HCT116 (cell line): ENCODE results near the gene CD69. TPM values are rescaled to one million over a fixed set of nuclear protein-coding genes. Genes with fewer than 3 reads are reported as not detected.

Experiments used
- ATAC-seq: fragments of 200-7000 bp; cut with Tn5 transposase; 2 replicates; pipeline ENCODE4 v1.9.1; 2020; ENCODE audit warnings: mild to moderate bottlenecking, moderate library complexity
- BruUV-seq: library from RNA; stranded (reverse); fragments of 400-500 nt; replicated peaks from 2 replicates; lab custom pipeline; 2021; lab: Mats Ljungman, UMichigan
- CTCF ChIA-PET: fragments of 300-600 bp; sonication (Branson Sonifier 250); formaldehyde crosslinking; loops from one replicate; lab custom pipeline; 2021; ENCODE audit warnings: antibody characterized with exemption; lab: Charles Lee
- POLR2A ChIA-PET: fragments of 300-600, 350-600 bp; sonication (Branson Sonifier 250); formaldehyde crosslinking; loops from one replicate; lab custom pipeline; 2021; ENCODE audit warnings: antibody characterized with exemption; lab: Charles Lee
- RAD21 ChIA-PET, 2 experiments: fragments of 300-600 bp; sonication (Branson Sonifier 250); formaldehyde crosslinking; loops; one replicate each; lab custom pipeline; 2023; ENCODE audit warnings: low total read pairs in 2 of 2; ENCODE audit not compliant: uncharacterized antibody in 2 of 2, unreplicated experiment in 2 of 2, low non-redundant PET in 1 of 2; lab: Charles Lee
- DNase-seq: peaks from one replicate; pipeline ENCODE4 v3.0.0-alpha.2; 2010; ENCODE audit warnings: low read depth, low spot score
- H2AFZ ChIP-seq: fragments of 200-600 bp; shearing (Covaris generic), sonication (generic); 2 replicates; pipeline ENCODE4 v1.6.1; 2017; ENCODE audit warnings: low read depth, mixed run types, mixed read lengths, antibody characterized with exemption, low read length; ENCODE audit not compliant: poor library complexity, severe bottlenecking
- H3K27ac ChIP-seq: 2 replicates; pipeline ENCODE4 v1.5.1; 2012; ENCODE audit warnings: low read depth, low read length
- H3K27me3 ChIP-seq: fragments of 200-600 bp; sonication (generic); 2 replicates; pipeline ENCODE4 v1.6.1; 2016; ENCODE audit warnings: mixed run types, low read length, mixed read lengths; ENCODE audit not compliant: insufficient read depth
- H3K36me3 ChIP-seq, 2 experiments: fragments of 200-500 bp in 1 of 2; fragments of 200-600 bp in 1 of 2; sonication (Bioruptor generic) in 1 of 2; sonication (generic) in 1 of 2; 2 replicates each; pipeline versions ENCODE4 v1.5.1 to v1.6.1; 2014 to 2016; ENCODE audit warnings: low read length in 2 of 2, inconsistent platforms in 1 of 2, mixed read lengths in 1 of 2, mixed run types in 1 of 2; ENCODE audit not compliant: insufficient read depth in 2 of 2, control insufficient read depth in 1 of 2
- H3K4me1 ChIP-seq, 2 experiments: fragments of 200-600 bp in 1 of 2; sonication (generic) in 1 of 2; 2 replicates each; pipeline versions ENCODE4 v1.5.1 to v1.6.1; 2012 to 2017; ENCODE audit warnings: low read length in 2 of 2, inconsistent platforms in 1 of 2, mild to moderate bottlenecking in 1 of 2, mixed read lengths in 1 of 2, mixed run types in 1 of 2, moderate library complexity in 1 of 2; ENCODE audit not compliant: insufficient read depth in 2 of 2, control insufficient read depth in 1 of 2
- H3K4me2 ChIP-seq: fragments of 200-600 bp; sonication (generic); 2 replicates; pipeline ENCODE4 v1.6.1; 2017; ENCODE audit warnings: mixed run types, low read length, mixed read lengths
- H3K4me3 ChIP-seq, 2 experiments: fragments of 200-600 bp in 1 of 2; sonication (generic) in 1 of 2; replicated peaks in 1 of 2; 2 replicates each; pipeline ENCODE4 v1.5.1; 2011 to 2016; ENCODE audit warnings: low read length in 2 of 2, control low read depth in 1 of 2, low read depth in 1 of 2, mild to moderate bottlenecking in 1 of 2, mixed read lengths in 1 of 2, mixed run types in 1 of 2
- H3K79me2 ChIP-seq: fragments of 200-600 bp; sonication (generic); 2 replicates; pipeline ENCODE4 v1.6.1; 2017; ENCODE audit warnings: mild to moderate bottlenecking, mixed run types, low read length, moderate library complexity, mixed read lengths; ENCODE audit not compliant: insufficient read depth
- H3K9ac ChIP-seq: fragments of 200-600 bp; sonication (generic); 2 replicates; pipeline ENCODE4 v1.6.1; 2016; ENCODE audit warnings: low read length, mixed read lengths
- H3K9me2 ChIP-seq: fragments of 200-600 bp; sonication (generic), shearing (Covaris generic); 2 replicates; pipeline ENCODE4 v1.6.1; 2017; ENCODE audit warnings: mixed run types, mild to moderate bottlenecking, moderate library complexity; ENCODE audit not compliant: insufficient read depth
- H3K9me3 ChIP-seq, 2 experiments: fragments of 200-500 bp in 1 of 2; fragments of 200-600 bp in 1 of 2; sonication (Bioruptor generic) in 1 of 2; sonication (generic) in 1 of 2; 2 replicates each; pipeline ENCODE4 v1.6.1; 2014 to 2017; ENCODE audit warnings: low read length in 2 of 2, mixed read lengths in 2 of 2, inconsistent platforms in 1 of 2, low read depth in 1 of 2, mild to moderate bottlenecking in 1 of 2, mixed run types in 1 of 2, moderate library complexity in 1 of 2; ENCODE audit not compliant: control insufficient read depth in 1 of 2, insufficient read depth in 1 of 2
- H4K20me1 ChIP-seq: fragments of 200-600 bp; sonication (generic), shearing (Covaris generic); 2 replicates; pipeline ENCODE4 v1.6.1; 2017; ENCODE audit warnings: mixed run types, mild to moderate bottlenecking, moderate library complexity; ENCODE audit not compliant: insufficient read depth
- CEBPB ChIP-seq: IDR thresholded peaks from 2 replicates; pipeline ENCODE4 v1.6.1; 2012; ENCODE audit warnings: low read depth
- EGR1 ChIP-seq: IDR thresholded peaks from 2 replicates; pipeline ENCODE4 v1.6.1; 2012; ENCODE audit warnings: low read depth
- EZH2phosphoT487 ChIP-seq: fragments of 200-600 bp; IDR thresholded peaks from 2 replicates; pipeline ENCODE4 v1.6.1; 2018; ENCODE audit warnings: antibody characterized with exemption, borderline replicate concordance
- FOSL1 ChIP-seq: IDR thresholded peaks from 2 replicates; pipeline ENCODE4 v1.6.1; 2012; ENCODE audit warnings: low read depth
- JUND ChIP-seq: IDR thresholded peaks from 2 replicates; pipeline ENCODE4 v1.6.1; 2012
- RAD21 ChIP-seq: IDR thresholded peaks from 2 replicates; pipeline ENCODE4 v1.6.1; 2012; ENCODE audit warnings: low read depth, mild to moderate bottlenecking
- SIN3A ChIP-seq: IDR thresholded peaks from 2 replicates; pipeline ENCODE4 v1.6.1; 2012; ENCODE audit warnings: low read depth
- SP1 ChIP-seq: IDR thresholded peaks from 2 replicates; pipeline ENCODE4 v1.6.1; 2012; ENCODE audit warnings: low read depth
- SRF ChIP-seq: IDR thresholded peaks from 2 replicates; pipeline ENCODE4 v1.6.1; 2012; ENCODE audit warnings: low read depth
- TCF7L2 ChIP-seq: IDR thresholded peaks from 2 replicates; pipeline ENCODE4 v1.7.0; 2011; ENCODE audit warnings: borderline replicate concordance, inconsistent platforms; ENCODE audit not compliant: insufficient read depth, insufficient read length; ENCODE audit errors: extremely low read depth
- YY1 ChIP-seq: IDR thresholded peaks from 2 replicates; pipeline ENCODE4 v1.6.1; 2011; ENCODE audit warnings: low read length, low read depth, moderate library complexity, mild to moderate bottlenecking; ENCODE audit not compliant: insufficient replicate concordance; ENCODE audit errors: extremely low read depth
- ZFX ChIP-seq: fragments of 450-650 bp; IDR thresholded peaks from 2 replicates; pipeline ENCODE4 v1.6.1; 2017
- intact Hi-C: fragments of 100-400 bp; cut with micrococcal nuclease; formaldehyde crosslinking; loops from 2 replicates; pipeline ENCODE4 v1.10.0; 2022
- total RNA-seq: library from RNA; stranded (reverse); gene quantifications from one replicate; pipeline ENCODE4 v1.2.1, GENCODE V29; 2021; ENCODE audit not compliant: unreplicated experiment
- TF ChIP-seq, protein P1 (sequence below): IDR thresholded peaks from 2 replicates; pipeline ENCODE4 v1.6.1; 2012
- TF ChIP-seq, protein P2 (sequence below): IDR thresholded peaks from 2 replicates; pipeline ENCODE4 v1.6.1; 2012
- TF ChIP-seq, protein P3 (sequence below): IDR thresholded peaks from 2 replicates; pipeline ENCODE4 v1.6.1; 2012; ENCODE audit warnings: low read depth

Gene CD69
- total RNA-seq, 1 experiment from 2014 or later = not detected

DNA sequence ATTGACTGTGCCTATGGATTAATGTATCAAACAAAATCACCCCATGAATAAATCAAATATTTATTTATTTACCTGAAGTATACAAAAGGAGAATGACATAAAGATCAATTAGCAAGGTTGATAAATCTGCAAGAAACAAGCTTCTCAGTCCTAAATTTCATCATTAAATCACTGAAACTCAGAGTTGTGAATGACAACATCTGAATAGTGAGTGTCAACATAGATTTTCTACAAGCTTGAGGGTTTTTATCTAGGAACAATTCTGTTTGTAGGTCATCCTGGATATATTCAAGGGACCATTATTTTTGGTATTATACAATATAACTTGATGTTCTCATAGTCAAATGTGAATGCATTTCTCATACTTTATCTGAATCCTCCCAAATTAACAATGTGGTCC lies 49.2 kb upstream of the CD69 start:
- no peak overlapping the region for H3K27ac ChIP-seq
- POLR2A ChIA-PET = no interaction called here
- H3K27me3 ChIP-seq = peaks cover 70% of the 10 kb centered on the region
- TF ChIP-seq, protein P1, sequence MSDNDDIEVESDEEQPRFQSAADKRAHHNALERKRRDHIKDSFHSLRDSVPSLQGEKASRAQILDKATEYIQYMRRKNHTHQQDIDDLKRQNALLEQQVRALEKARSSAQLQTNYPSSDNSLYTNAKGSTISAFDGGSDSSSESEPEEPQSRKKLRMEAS = no peak
- no peak for TF ChIP-seq TCF7L2
- TF ChIP-seq SIN3A = no peak
- TF ChIP-seq, protein P2, sequence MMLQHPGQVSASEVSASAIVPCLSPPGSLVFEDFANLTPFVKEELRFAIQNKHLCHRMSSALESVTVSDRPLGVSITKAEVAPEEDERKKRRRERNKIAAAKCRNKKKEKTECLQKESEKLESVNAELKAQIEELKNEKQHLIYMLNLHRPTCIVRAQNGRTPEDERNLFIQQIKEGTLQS = no peak
- TF ChIP-seq, protein P3, sequence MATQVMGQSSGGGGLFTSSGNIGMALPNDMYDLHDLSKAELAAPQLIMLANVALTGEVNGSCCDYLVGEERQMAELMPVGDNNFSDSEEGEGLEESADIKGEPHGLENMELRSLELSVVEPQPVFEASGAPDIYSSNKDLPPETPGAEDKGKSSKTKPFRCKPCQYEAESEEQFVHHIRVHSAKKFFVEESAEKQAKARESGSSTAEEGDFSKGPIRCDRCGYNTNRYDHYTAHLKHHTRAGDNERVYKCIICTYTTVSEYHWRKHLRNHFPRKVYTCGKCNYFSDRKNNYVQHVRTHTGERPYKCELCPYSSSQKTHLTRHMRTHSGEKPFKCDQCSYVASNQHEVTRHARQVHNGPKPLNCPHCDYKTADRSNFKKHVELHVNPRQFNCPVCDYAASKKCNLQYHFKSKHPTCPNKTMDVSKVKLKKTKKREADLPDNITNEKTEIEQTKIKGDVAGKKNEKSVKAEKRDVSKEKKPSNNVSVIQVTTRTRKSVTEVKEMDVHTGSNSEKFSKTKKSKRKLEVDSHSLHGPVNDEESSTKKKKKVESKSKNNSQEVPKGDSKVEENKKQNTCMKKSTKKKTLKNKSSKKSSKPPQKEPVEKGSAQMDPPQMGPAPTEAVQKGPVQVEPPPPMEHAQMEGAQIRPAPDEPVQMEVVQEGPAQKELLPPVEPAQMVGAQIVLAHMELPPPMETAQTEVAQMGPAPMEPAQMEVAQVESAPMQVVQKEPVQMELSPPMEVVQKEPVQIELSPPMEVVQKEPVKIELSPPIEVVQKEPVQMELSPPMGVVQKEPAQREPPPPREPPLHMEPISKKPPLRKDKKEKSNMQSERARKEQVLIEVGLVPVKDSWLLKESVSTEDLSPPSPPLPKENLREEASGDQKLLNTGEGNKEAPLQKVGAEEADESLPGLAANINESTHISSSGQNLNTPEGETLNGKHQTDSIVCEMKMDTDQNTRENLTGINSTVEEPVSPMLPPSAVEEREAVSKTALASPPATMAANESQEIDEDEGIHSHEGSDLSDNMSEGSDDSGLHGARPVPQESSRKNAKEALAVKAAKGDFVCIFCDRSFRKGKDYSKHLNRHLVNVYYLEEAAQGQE = no peak
- TF ChIP-seq SP1 = no peak
- TF ChIP-seq CEBPB = no peak
- TF ChIP-seq FOSL1 = no peak
- TF ChIP-seq SRF = no peak
- TF ChIP-seq EZH2phosphoT487 = no peak
- no peak for TF ChIP-seq RAD21
- no peak for TF ChIP-seq EGR1
- TF ChIP-seq JUND = no peak
- no peak for TF ChIP-seq ZFX
- no peak for TF ChIP-seq YY1
- H3K9me3 ChIP-seq = no peaks in the 10 kb centered on the region
- H2AFZ ChIP-seq = no peak overlapping the region
- no peaks in the 10 kb centered on the region for H3K36me3 ChIP-seq
- no peak for ATAC-seq
- H3K79me2 ChIP-seq = no peaks in the 10 kb centered on the region
- no peak overlapping the region for H3K9ac ChIP-seq
- H3K4me1 ChIP-seq = no peaks in the 10 kb centered on the region
- no TSS peak for BruUV-seq
- no peak for DNase-seq
- no peaks in the 10 kb centered on the region for H3K9me2 ChIP-seq
- CTCF ChIA-PET = no interaction called here
- intact Hi-C loops = no loop called here
- no peaks in the 10 kb centered on the region for H4K20me1 ChIP-seq
- RAD21 ChIA-PET = no interaction called here
- no peak overlapping the region for H3K4me2 ChIP-seq
- H3K4me3 ChIP-seq = no peak overlapping the region
